SK-N-SH (cell line): ENCODE data around the gene TAS2R19. TPM values are rescaled to one million over a fixed set of nuclear protein-coding genes. Genes with fewer than 3 reads are reported as not detected.

ENCODE experiments used
- CTCF ChIA-PET: fragments of 300-600, 350-600 bp; formaldehyde crosslinking; extraction: SDS; loops from one replicate; lab custom pipeline; 2021; lab: Yijun Ruan, JAX
- POLR2A ChIA-PET: fragments of 350-600 bp; sonication (Branson Sonifier 250); formaldehyde crosslinking; extraction: SDS; loops from one replicate; lab custom pipeline; 2020; ENCODE audit warnings: antibody characterized with exemption, inconsistent platforms; lab: Yijun Ruan, JAX
- DNase-seq: peaks from one replicate; pipeline ENCODE4 v3.0.0; 2012
- H2AFZ ChIP-seq: fragments of 200-600 bp; sonication (generic); 2 replicates; pipeline ENCODE4 v1.8.1; 2016; ENCODE audit warnings: antibody characterized with exemption, mild to moderate bottlenecking, low read depth
- H3F3A ChIP-seq: fragments of 200-600 bp; sonication (generic); replicated peaks from 2 replicates; pipeline ENCODE3; 2016; ENCODE audit warnings: antibody characterized with exemption, mild to moderate bottlenecking; ENCODE audit not compliant: insufficient read depth
- H3K27ac ChIP-seq, 2 experiments: fragments of 200-500 bp in 1 of 2; fragments of 200-600 bp in 1 of 2; sonication (Bioruptor generic) in 1 of 2; sonication (generic), shearing (Covaris generic) in 1 of 2; 2 replicates each; pipeline versions ENCODE4 v1.5.1 to v1.6.1; 2014 to 2016; ENCODE audit warnings: low read depth in 2 of 2, inconsistent platforms in 1 of 2, low read length in 1 of 2, mild to moderate bottlenecking in 1 of 2, mixed read lengths in 1 of 2
- H3K27me3 ChIP-seq: fragments of 200-600 bp; sonication (generic), shearing (Covaris generic); 2 replicates; pipeline ENCODE4 v1.6.1; 2016; ENCODE audit warnings: mixed run types; ENCODE audit not compliant: insufficient read depth
- H3K36me3 ChIP-seq, 2 experiments: fragments of 200-500 bp in 1 of 2; fragments of 200-600 bp in 1 of 2; sonication (Bioruptor generic) in 1 of 2; sonication (generic) in 1 of 2; replicated peaks in 1 of 2; 2 replicates each; pipeline versions ENCODE3 to v1.5.1; 2014 to 2016; ENCODE audit warnings: low read length in 1 of 2, mild to moderate bottlenecking in 1 of 2; ENCODE audit not compliant: insufficient read depth in 2 of 2, control insufficient read depth in 1 of 2
- H3K4me1 ChIP-seq, 2 experiments: fragments of 200-500 bp in 1 of 2; fragments of 200-600 bp in 1 of 2; sonication (Bioruptor generic) in 1 of 2; sonication (generic), shearing (Covaris generic) in 1 of 2; 2 replicates each; pipeline versions ENCODE4 v1.5.1 to v1.6.1; 2014 to 2016; ENCODE audit warnings: low read depth in 1 of 2, low read length in 1 of 2, mixed run types in 1 of 2; ENCODE audit not compliant: insufficient read depth in 2 of 2, control insufficient read depth in 1 of 2
- H3K4me2 ChIP-seq: fragments of 200-600 bp; sonication (generic), shearing (Covaris generic); 2 replicates; pipeline ENCODE4 v1.6.1; 2017; ENCODE audit warnings: mixed run types
- H3K4me3 ChIP-seq, 2 experiments: fragments of 200-500 bp in 1 of 2; fragments of 200-600 bp in 1 of 2; sonication (Bioruptor generic) in 1 of 2; sonication (generic), shearing (Covaris generic) in 1 of 2; 2 replicates each; pipeline versions ENCODE4 v1.5.1 to v1.8.1; 2014 to 2016; ENCODE audit warnings: low read depth in 2 of 2, inconsistent platforms in 1 of 2, low read length in 1 of 2, mild to moderate bottlenecking in 1 of 2, mixed read lengths in 1 of 2, moderate library complexity in 1 of 2
- H3K79me2 ChIP-seq: fragments of 200-600 bp; sonication (generic); 2 replicates; pipeline ENCODE4 v1.8.1; 2017; ENCODE audit warnings: mild to moderate bottlenecking; ENCODE audit not compliant: insufficient read depth
- H3K9ac ChIP-seq: fragments of 200-600 bp; sonication (generic); 2 replicates; pipeline ENCODE4 v1.6.1; 2017; ENCODE audit warnings: mixed run types
- H3K9me2 ChIP-seq: fragments of 200-600 bp; sonication (generic); 2 replicates; pipeline ENCODE4 v1.6.1; 2017; ENCODE audit warnings: mixed run types
- H3K9me3 ChIP-seq: fragments of 200-600 bp; sonication (generic); 2 replicates; pipeline ENCODE4 v1.6.1; 2017; ENCODE audit warnings: mixed run types, mild to moderate bottlenecking, moderate library complexity
- H4K20me1 ChIP-seq: fragments of 200-600 bp; sonication (generic); 2 replicates; pipeline ENCODE4 v1.6.1; 2017; ENCODE audit warnings: mild to moderate bottlenecking, mixed run types; ENCODE audit not compliant: insufficient read depth
- ELF1 ChIP-seq: IDR thresholded peaks from 2 replicates; pipeline ENCODE4 v1.4.0; 2012
- EP300 ChIP-seq, 2 experiments: IDR thresholded peaks; 2 replicates each; pipeline versions ENCODE4 v1.4.0 to v1.6.1; 2012; ENCODE audit warnings: borderline replicate concordance in 1 of 2, low read depth in 1 of 2, low read length in 1 of 2
- FOSL2 ChIP-seq: IDR thresholded peaks from 2 replicates; pipeline ENCODE4 v1.4.0; 2012; ENCODE audit warnings: low read depth, mild to moderate bottlenecking, moderate library complexity, borderline replicate concordance
- FOXJ3 ChIP-seq: sonication (generic); formaldehyde crosslinking; IDR thresholded peaks from 2 replicates; pipeline ENCODE4 v1.5.1; 2020; ENCODE audit warnings: mild to moderate bottlenecking, missing genetic modification reagents
- FOXM1 ChIP-seq: IDR thresholded peaks from 2 replicates; pipeline ENCODE4 v1.4.0; 2012; ENCODE audit warnings: low read depth, mild to moderate bottlenecking
- GABPA ChIP-seq: IDR thresholded peaks from 2 replicates; pipeline ENCODE4 v1.4.0; 2012; ENCODE audit warnings: low read depth, mild to moderate bottlenecking
- GATA2 ChIP-seq: sonication (generic); formaldehyde crosslinking; IDR thresholded peaks from 2 replicates; pipeline ENCODE4 v1.5.0; 2020; ENCODE audit warnings: mild to moderate bottlenecking, missing genetic modification reagents
- IRF3 ChIP-seq: fragments of 150-350 bp; IDR thresholded peaks from 2 replicates; pipeline ENCODE4 v1.6.1; 2016; ENCODE audit warnings: mild to moderate bottlenecking, low read depth, low read length
- MAX ChIP-seq: IDR thresholded peaks from 2 replicates; pipeline ENCODE4 v1.4.0; 2012; ENCODE audit warnings: low read depth
- MEF2A ChIP-seq: IDR thresholded peaks from 2 replicates; pipeline ENCODE4 v1.4.0; 2012; ENCODE audit warnings: low read depth, borderline replicate concordance
- MXI1 ChIP-seq: IDR thresholded peaks from 2 replicates; pipeline ENCODE4 v1.6.1; 2012; ENCODE audit warnings: mild to moderate bottlenecking, low read depth, low read length, improper control_type of control experiment
- RCOR1 ChIP-seq: fragments of 150-350 bp; IDR thresholded peaks from 2 replicates; pipeline ENCODE4 v1.6.1; 2017; ENCODE audit warnings: antibody characterized with exemption, low read length
- RXRA ChIP-seq: IDR thresholded peaks from 2 replicates; pipeline ENCODE4 v1.4.0; 2012; ENCODE audit warnings: low read depth, mild to moderate bottlenecking, borderline replicate concordance
- SIN3A ChIP-seq: IDR thresholded peaks from 2 replicates; pipeline ENCODE4 v1.6.1; 2012; ENCODE audit warnings: low read depth, mild to moderate bottlenecking, low read length, moderate library complexity, borderline replicate concordance
- SMC3 ChIP-seq: IDR thresholded peaks from 2 replicates; pipeline ENCODE4 v1.6.1; 2012; ENCODE audit warnings: low read depth, low read length, improper control_type of control experiment
- TAF1 ChIP-seq: IDR thresholded peaks from 2 replicates; pipeline ENCODE4 v1.6.1; 2012; ENCODE audit warnings: low read depth, mild to moderate bottlenecking, low read length, moderate library complexity, borderline replicate concordance
- whole genome bisulfite sequencing: methylation state at CpG from one replicate; pipeline ENCODE4 v1.1.6; 2017; ENCODE audit warnings: low lambda C conversion rate; 5-methylcytosine and 5-hydroxymethylcytosine counted together
- polyA plus RNA-seq, 3 experiments: library from polyadenylated mRNA; depleted of rRNA; stranded (reverse); fragments of >200 nt; gene quantifications; 2 replicates each; pipeline ENCODE4 v1.2.3, GENCODE V29; 2012
- TF ChIP-seq, protein P1 (sequence below): IDR thresholded peaks from 2 replicates; pipeline ENCODE4 v1.4.0; 2012; ENCODE audit warnings: low read depth, borderline replicate concordance

The TAS2R19 gene
- polyA plus RNA-seq (2012; rRNA removed) = 0.15 and 0.47 TPM in 2 replicates
- 0.12 and 0.17 TPM in 2 replicates for polyA plus RNA-seq (2012; cell fraction: cytosol; rRNA removed)
- polyA plus RNA-seq (2012; cell fraction: nucleus; rRNA removed) = 0.62 and 2.6 TPM in 2 replicates

DNA sequence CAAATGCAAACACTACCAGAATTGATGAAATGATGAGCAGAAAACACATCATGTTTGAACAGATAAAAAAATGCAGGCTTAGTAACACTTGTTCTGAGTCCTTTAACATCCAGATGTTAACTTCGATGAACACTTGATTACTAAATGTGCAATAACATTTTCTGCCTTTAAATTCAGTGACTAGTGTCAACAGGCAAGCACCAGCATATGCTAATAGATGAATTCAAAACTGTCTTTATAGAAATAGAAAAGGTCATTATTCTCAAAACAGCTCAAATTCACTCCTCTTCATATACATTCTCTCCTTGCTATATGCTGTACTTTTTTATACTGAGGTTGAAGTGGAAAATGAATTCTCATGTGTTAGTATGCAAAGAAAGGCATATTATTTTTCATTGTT, at the start of gene TAS2R19:
TAS2R19 (minus strand) TSS at position 101 of the 400 bp plus-strand sequence; CDS start at position 52, 49 bp downstream.
- H3K9me3 ChIP-seq = peaks cover 4% of the 10 kb centered on the region; the same call in 1 of the 2 replicates
- TF ChIP-seq FOSL2 (no peak), RCOR1 (no peak), GATA2 (no peak), RXRA (no peak)
- no peaks in the 10 kb centered on the region for H4K20me1 ChIP-seq
- peaks cover 9 to 15% of the 10 kb centered on the region in 2 experiments for H3K36me3 ChIP-seq
- DNase-seq = no peak
- H3K4me1 ChIP-seq = no peaks in the 10 kb centered on the region
- H3K4me3 ChIP-seq = no peak within 1 kb of the TSS
- H3K4me2 ChIP-seq = no peak within 1 kb of the TSS
- ChIA-PET CTCF (no interaction called here), POLR2A (no interaction called here)
- no peaks in the 10 kb centered on the region for H3K79me2 ChIP-seq
- no peaks in the 10 kb centered on the region for H3K27me3 ChIP-seq
- no peaks in the 10 kb centered on the region for H3F3A ChIP-seq
- no peak within 1 kb of the TSS for H3K27ac ChIP-seq
- no peak within 1 kb of the TSS for H3K9ac ChIP-seq
- no peak within 1 kb of the TSS for H2AFZ ChIP-seq
- 91% methylated on average over 1 of the region's 1 CpG for WGBS
- no peaks in the 10 kb centered on the region for H3K9me2 ChIP-seq

DNA sequence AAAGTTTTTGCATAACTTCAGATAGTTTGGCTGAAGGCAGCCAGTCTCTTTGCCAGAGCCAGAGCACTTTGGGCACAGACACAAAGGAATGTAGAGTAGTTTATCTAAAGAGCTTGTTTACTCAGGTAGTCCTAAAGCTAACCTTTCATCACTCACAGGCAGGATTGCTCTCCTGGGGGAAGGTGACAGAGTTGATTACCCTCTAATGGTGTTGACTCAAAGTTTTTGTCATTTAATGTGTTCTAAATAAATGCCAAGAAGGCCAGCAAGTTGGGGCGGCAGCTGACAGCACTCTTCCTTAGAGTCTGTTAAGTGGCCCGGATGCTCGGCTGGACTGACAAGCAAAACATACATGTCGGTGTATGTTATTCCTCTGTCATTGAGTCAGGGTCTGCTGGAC, 49.0 kb upstream of the TAS2R19 start:
- WGBS = 51% methylated on average over 4 of the region's 4 CpGs

More for the DNA sequence above, 49.0 kb upstream of the TAS2R19 start:
- DNase-seq = no peak
- ChIA-PET POLR2A (no interaction called here), CTCF (no interaction called here)
- Histone ChIP-seq H3K9ac (no peak overlapping the region), H3K27me3 (no peaks in the 10 kb centered on the region), H3K4me3 (no peak overlapping the region), H3K9me2 (no peaks in the 10 kb centered on the region), H4K20me1 (no peaks in the 10 kb centered on the region), H3K4me1 (no peaks in the 10 kb centered on the region), H3K27ac (no peak overlapping the region), H3K36me3 (no peaks in the 10 kb centered on the region), H3K9me3 (no peaks in the 10 kb centered on the region), H2AFZ (no peak overlapping the region), H3F3A (no peaks in the 10 kb centered on the region), H3K79me2 (no peaks in the 10 kb centered on the region), H3K4me2 (no peak overlapping the region)
- TF ChIP-seq IRF3 (no peak), SIN3A (no peak), TAF1 (no peak), EP300 (IDR thresholded peaks at IDR 0.05; ENCODE audit: borderline replicate concordance in 1 of 2, low read depth in 1 of 2, low read length in 1 of 2) (no peak), GABPA (no peak), SMC3 (no peak), ELF1 (no peak), MEF2A (no peak), RXRA (no peak), MXI1 (no peak), FOXM1 (no peak), MAX (no peak), FOXJ3 (CRISPR knock-in tag) (no peak)
- TF ChIP-seq, protein P1, sequence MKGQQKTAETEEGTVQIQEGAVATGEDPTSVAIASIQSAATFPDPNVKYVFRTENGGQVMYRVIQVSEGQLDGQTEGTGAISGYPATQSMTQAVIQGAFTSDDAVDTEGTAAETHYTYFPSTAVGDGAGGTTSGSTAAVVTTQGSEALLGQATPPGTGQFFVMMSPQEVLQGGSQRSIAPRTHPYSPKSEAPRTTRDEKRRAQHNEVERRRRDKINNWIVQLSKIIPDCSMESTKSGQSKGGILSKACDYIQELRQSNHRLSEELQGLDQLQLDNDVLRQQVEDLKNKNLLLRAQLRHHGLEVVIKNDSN = no peak
